Loucy (cell line): Measurements from ENCODE around the gene WDR1.

Experiments
- H2AFZ ChIP-seq: fragments of 200-600 bp; sonication (generic); 2 replicates; pipeline ENCODE4 v1.6.0; 2016; ENCODE audit warnings: antibody characterized with exemption, mild to moderate bottlenecking, low read length, moderate library complexity
- H3F3A ChIP-seq: fragments of 200-600 bp; 2 replicates; pipeline ENCODE4 v1.6.0; 2016; ENCODE audit warnings: antibody characterized with exemption, low read depth, mild to moderate bottlenecking
- H3K27me3 ChIP-seq: fragments of 200-600 bp; sonication (generic); 2 replicates; pipeline ENCODE4 v1.6.1; 2014; ENCODE audit warnings: low read length, mild to moderate bottlenecking; ENCODE audit not compliant: insufficient read depth, poor library complexity, severe bottlenecking
- H3K36me3 ChIP-seq: fragments of 200-600 bp; sonication (generic); 2 replicates; pipeline ENCODE4 v1.6.1; 2016; ENCODE audit warnings: low read length; ENCODE audit not compliant: insufficient read depth
- H3K4me1 ChIP-seq: fragments of 200-600 bp; sonication (generic); 2 replicates; pipeline ENCODE4 v1.5.1; 2014; ENCODE audit warnings: low read length, mild to moderate bottlenecking; ENCODE audit not compliant: insufficient read depth, poor library complexity, severe bottlenecking
- H3K4me2 ChIP-seq: fragments of 200-600 bp; sonication (generic); 2 replicates; pipeline ENCODE4 v1.6.0; 2014; ENCODE audit warnings: antibody characterized with exemption, low read length, low read depth, mild to moderate bottlenecking; ENCODE audit not compliant: poor library complexity, severe bottlenecking
- H3K4me3 ChIP-seq: fragments of 200-600 bp; sonication (generic); 2 replicates; pipeline ENCODE4 v1.5.1; 2014; ENCODE audit warnings: low read length, mild to moderate bottlenecking, mixed read lengths; ENCODE audit not compliant: poor library complexity, severe bottlenecking
- H3K79me2 ChIP-seq: fragments of 200-600 bp; sonication (generic); 2 replicates; pipeline ENCODE4 v1.6.1; 2014; ENCODE audit warnings: low read length; ENCODE audit not compliant: insufficient read depth
- H3K9ac ChIP-seq: fragments of 200-600 bp; sonication (generic); 2 replicates; pipeline ENCODE4 v1.6.0; 2014; ENCODE audit warnings: mild to moderate bottlenecking, low read depth, low read length, moderate library complexity; ENCODE audit not compliant: poor library complexity, severe bottlenecking
- H3K9me2 ChIP-seq: fragments of 200-600 bp; sonication (generic); replicated peaks from 2 replicates; pipeline ENCODE4 v1.6.1; 2016; ENCODE audit warnings: low read depth, low read length, mixed read lengths
- H3K9me3 ChIP-seq: fragments of 200-600 bp; sonication (generic); 2 replicates; pipeline ENCODE4 v1.6.1; 2014; ENCODE audit warnings: mild to moderate bottlenecking, antibody characterized with exemption, low read length, low read depth; ENCODE audit not compliant: insufficient read depth
- H4K20me1 ChIP-seq: fragments of 200-600 bp; sonication (generic); 2 replicates; pipeline ENCODE4 v1.6.0; 2014; ENCODE audit warnings: antibody characterized with exemption, low read length, mild to moderate bottlenecking; ENCODE audit not compliant: insufficient read depth, poor library complexity, severe bottlenecking
- CTCF ChIP-seq: fragments of 200-600 bp; sonication (generic); conservative IDR thresholded peaks from 2 replicates; pipeline ENCODE4 v1.5.1; 2014; ENCODE audit warnings: mild to moderate bottlenecking, antibody characterized with exemption, low read length
- EZH2phosphoT487 ChIP-seq: fragments of 200-600 bp; IDR thresholded peaks from 2 replicates; pipeline ENCODE4 v1.6.1; 2018; ENCODE audit warnings: antibody characterized with exemption, mild to moderate bottlenecking, moderate library complexity, borderline replicate concordance

WDR1 gene

GRCh38 chr4:10135260-10135659 lies 18.7 kb upstream of the WDR1 start:
- H3K4me2 ChIP-seq, result no peak overlapping the region
- H3K9me3 ChIP-seq, result no peaks in the 10 kb centered on the region
- no peak for TF ChIP-seq CTCF
- TF ChIP-seq EZH2phosphoT487, result no peak
- H3K9me2 ChIP-seq, result no peaks in the 10 kb centered on the region
- H3K36me3 ChIP-seq, result no peaks in the 10 kb centered on the region
- no peak overlapping the region for H2AFZ ChIP-seq
- H3K9ac ChIP-seq, result no peak overlapping the region
- no peaks in the 10 kb centered on the region for H3K27me3 ChIP-seq
- H3K79me2 ChIP-seq, result no peaks in the 10 kb centered on the region
- H3F3A ChIP-seq, result no peaks in the 10 kb centered on the region
- H3K4me3 ChIP-seq, result no peak overlapping the region
- H4K20me1 ChIP-seq, result no peaks in the 10 kb centered on the region
- no peaks in the 10 kb centered on the region for H3K4me1 ChIP-seq

GRCh38 chr4:10134141-10134540 lies 17.5 kb upstream of the WDR1 start:
- H4K20me1 ChIP-seq, result no peaks in the 10 kb centered on the region
- no peaks in the 10 kb centered on the region for H3K27me3 ChIP-seq
- H3K9ac ChIP-seq, result no peak overlapping the region
- H3K36me3 ChIP-seq, result no peaks in the 10 kb centered on the region
- H2AFZ ChIP-seq, result no peak overlapping the region
- no peak overlapping the region for H3K4me2 ChIP-seq
- H3K79me2 ChIP-seq, result no peaks in the 10 kb centered on the region
- no peak overlapping the region for H3K4me3 ChIP-seq
- TF ChIP-seq CTCF, result no peak
- no peak for TF ChIP-seq EZH2phosphoT487
- no peaks in the 10 kb centered on the region for H3K4me1 ChIP-seq
- H3K9me3 ChIP-seq, result no peaks in the 10 kb centered on the region
- H3K9me2 ChIP-seq, result no peaks in the 10 kb centered on the region
- no peaks in the 10 kb centered on the region for H3F3A ChIP-seq

GRCh38 chr4:10131202-10131601 lies 14.6 kb upstream of the WDR1 start:
- Histone ChIP-seq H3K4me3 (no peak overlapping the region), H3F3A (no peaks in the 10 kb centered on the region), H2AFZ (no peak overlapping the region), H3K9ac (no peak overlapping the region), H3K27me3 (no peaks in the 10 kb centered on the region), H3K36me3 (no peaks in the 10 kb centered on the region), H4K20me1 (no peaks in the 10 kb centered on the region), H3K9me3 (no peaks in the 10 kb centered on the region), H3K9me2 (no peaks in the 10 kb centered on the region), H3K79me2 (no peaks in the 10 kb centered on the region), H3K4me2 (no peak overlapping the region), H3K4me1 (no peaks in the 10 kb centered on the region)
- TF ChIP-seq CTCF (no peak), EZH2phosphoT487 (no peak)
